HCT116 (cell line): Measurements from ENCODE around the gene POU2F3. TPM values are rescaled to one million over a fixed set of nuclear protein-coding genes. Genes with fewer than 3 reads are reported as not detected.

Source experiments
- ATAC-seq: fragments of 200-7000 bp; cut with Tn5 transposase; 2 replicates; pipeline ENCODE4 v1.9.1; 2020; ENCODE audit warnings: mild to moderate bottlenecking, moderate library complexity
- BruUV-seq: library from RNA; stranded (reverse); fragments of 400-500 nt; replicated peaks from 2 replicates; lab custom pipeline; 2021; lab: Mats Ljungman, UMichigan
- CTCF ChIA-PET: fragments of 300-600 bp; sonication (Branson Sonifier 250); formaldehyde crosslinking; loops from one replicate; lab custom pipeline; 2021; ENCODE audit warnings: antibody characterized with exemption; lab: Charles Lee
- POLR2A ChIA-PET: fragments of 300-600, 350-600 bp; sonication (Branson Sonifier 250); formaldehyde crosslinking; loops from one replicate; lab custom pipeline; 2021; ENCODE audit warnings: antibody characterized with exemption; lab: Charles Lee
- RAD21 ChIA-PET, 2 experiments: fragments of 300-600 bp; sonication (Branson Sonifier 250); formaldehyde crosslinking; loops; one replicate each; lab custom pipeline; 2023; ENCODE audit warnings: low total read pairs in 2 of 2; ENCODE audit not compliant: uncharacterized antibody in 2 of 2, unreplicated experiment in 2 of 2, low non-redundant PET in 1 of 2; lab: Charles Lee
- DNase-seq: peaks from one replicate; pipeline ENCODE4 v3.0.0-alpha.2; 2010; ENCODE audit warnings: low read depth, low spot score
- H2AFZ ChIP-seq: fragments of 200-600 bp; shearing (Covaris generic), sonication (generic); 2 replicates; pipeline ENCODE4 v1.6.1; 2017; ENCODE audit warnings: low read depth, mixed run types, mixed read lengths, antibody characterized with exemption, low read length; ENCODE audit not compliant: poor library complexity, severe bottlenecking
- H3K27ac ChIP-seq: 2 replicates; pipeline ENCODE4 v1.5.1; 2012; ENCODE audit warnings: low read depth, low read length
- H3K27me3 ChIP-seq: fragments of 200-600 bp; sonication (generic); 2 replicates; pipeline ENCODE4 v1.6.1; 2016; ENCODE audit warnings: mixed run types, low read length, mixed read lengths; ENCODE audit not compliant: insufficient read depth
- H3K36me3 ChIP-seq, 2 experiments: fragments of 200-500 bp in 1 of 2; fragments of 200-600 bp in 1 of 2; sonication (Bioruptor generic) in 1 of 2; sonication (generic) in 1 of 2; 2 replicates each; pipeline versions ENCODE4 v1.5.1 to v1.6.1; 2014 to 2016; ENCODE audit warnings: low read length in 2 of 2, inconsistent platforms in 1 of 2, mixed read lengths in 1 of 2, mixed run types in 1 of 2; ENCODE audit not compliant: insufficient read depth in 2 of 2, control insufficient read depth in 1 of 2
- H3K4me1 ChIP-seq, 2 experiments: fragments of 200-600 bp in 1 of 2; sonication (generic) in 1 of 2; 2 replicates each; pipeline versions ENCODE4 v1.5.1 to v1.6.1; 2012 to 2017; ENCODE audit warnings: low read length in 2 of 2, inconsistent platforms in 1 of 2, mild to moderate bottlenecking in 1 of 2, mixed read lengths in 1 of 2, mixed run types in 1 of 2, moderate library complexity in 1 of 2; ENCODE audit not compliant: insufficient read depth in 2 of 2, control insufficient read depth in 1 of 2
- H3K4me2 ChIP-seq: fragments of 200-600 bp; sonication (generic); 2 replicates; pipeline ENCODE4 v1.6.1; 2017; ENCODE audit warnings: mixed run types, low read length, mixed read lengths
- H3K4me3 ChIP-seq, 2 experiments: fragments of 200-600 bp in 1 of 2; sonication (generic) in 1 of 2; replicated peaks in 1 of 2; 2 replicates each; pipeline ENCODE4 v1.5.1; 2011 to 2016; ENCODE audit warnings: low read length in 2 of 2, control low read depth in 1 of 2, low read depth in 1 of 2, mild to moderate bottlenecking in 1 of 2, mixed read lengths in 1 of 2, mixed run types in 1 of 2
- H3K79me2 ChIP-seq: fragments of 200-600 bp; sonication (generic); 2 replicates; pipeline ENCODE4 v1.6.1; 2017; ENCODE audit warnings: mild to moderate bottlenecking, mixed run types, low read length, moderate library complexity, mixed read lengths; ENCODE audit not compliant: insufficient read depth
- H3K9ac ChIP-seq: fragments of 200-600 bp; sonication (generic); 2 replicates; pipeline ENCODE4 v1.6.1; 2016; ENCODE audit warnings: low read length, mixed read lengths
- H3K9me2 ChIP-seq: fragments of 200-600 bp; sonication (generic), shearing (Covaris generic); 2 replicates; pipeline ENCODE4 v1.6.1; 2017; ENCODE audit warnings: mixed run types, mild to moderate bottlenecking, moderate library complexity; ENCODE audit not compliant: insufficient read depth
- H3K9me3 ChIP-seq, 2 experiments: fragments of 200-500 bp in 1 of 2; fragments of 200-600 bp in 1 of 2; sonication (Bioruptor generic) in 1 of 2; sonication (generic) in 1 of 2; 2 replicates each; pipeline ENCODE4 v1.6.1; 2014 to 2017; ENCODE audit warnings: low read length in 2 of 2, mixed read lengths in 2 of 2, inconsistent platforms in 1 of 2, low read depth in 1 of 2, mild to moderate bottlenecking in 1 of 2, mixed run types in 1 of 2, moderate library complexity in 1 of 2; ENCODE audit not compliant: control insufficient read depth in 1 of 2, insufficient read depth in 1 of 2
- H4K20me1 ChIP-seq: fragments of 200-600 bp; sonication (generic), shearing (Covaris generic); 2 replicates; pipeline ENCODE4 v1.6.1; 2017; ENCODE audit warnings: mixed run types, mild to moderate bottlenecking, moderate library complexity; ENCODE audit not compliant: insufficient read depth
- CEBPB ChIP-seq: IDR thresholded peaks from 2 replicates; pipeline ENCODE4 v1.6.1; 2012; ENCODE audit warnings: low read depth
- POLR2A ChIP-seq: IDR thresholded peaks from 2 replicates; pipeline ENCODE4 v1.7.0; 2011; ENCODE audit warnings: borderline replicate concordance; ENCODE audit not compliant: insufficient read depth, insufficient read length; ENCODE audit errors: extremely low read depth
- REST ChIP-seq: IDR thresholded peaks from 2 replicates; pipeline ENCODE4 v1.6.1; 2012; ENCODE audit warnings: low read depth
- SIN3A ChIP-seq: IDR thresholded peaks from 2 replicates; pipeline ENCODE4 v1.6.1; 2012; ENCODE audit warnings: low read depth
- SP1 ChIP-seq: IDR thresholded peaks from 2 replicates; pipeline ENCODE4 v1.6.1; 2012; ENCODE audit warnings: low read depth
- ZBTB33 ChIP-seq: IDR thresholded peaks from 2 replicates; pipeline ENCODE4 v1.6.1; 2011; ENCODE audit warnings: mild to moderate bottlenecking, low read length, moderate library complexity; ENCODE audit not compliant: insufficient replicate concordance; ENCODE audit errors: extremely low read depth
- intact Hi-C: fragments of 100-400 bp; cut with micrococcal nuclease; formaldehyde crosslinking; loops from 2 replicates; pipeline ENCODE4 v1.10.0; 2022
- total RNA-seq: library from RNA; stranded (reverse); gene quantifications from one replicate; pipeline ENCODE4 v1.2.1, GENCODE V29; 2021; ENCODE audit not compliant: unreplicated experiment

POU2F3 gene
- total RNA-seq, 1 experiment from 2014 or later, result 0.15 TPM

- ChIA-PET RAD21 (no interaction called here), CTCF (interaction anchor here (3.6 kb wide), 1 partner anchor 15 kb away, joined by 18 read pairs; no protein-coding TSS in a partner anchor), POLR2A (interaction anchor here (0.7 kb wide), 2 partner anchors 643 to 932 kb away, joined by 3 to 4 read pairs; no protein-coding TSS in a partner anchor)
- Histone ChIP-seq H3K4me3 (no peak overlapping the region), H2AFZ (no peak overlapping the region), H3K27me3 (peaks cover 25% of the 10 kb centered on the region; the same call in 1 of the 2 replicates), H3K4me1 (no peaks in the 10 kb centered on the region), H3K9me2 (no peaks in the 10 kb centered on the region), H3K9ac (no peak overlapping the region), H3K36me3 (no peaks in the 10 kb centered on the region), H3K9me3 (no peaks in the 10 kb centered on the region), H4K20me1 (no peaks in the 10 kb centered on the region), H3K27ac (no peak overlapping the region), H3K79me2 (no peaks in the 10 kb centered on the region), H3K4me2 (no peak overlapping the region)
- DNase-seq (no peak), ATAC-seq (no peak)
- BruUV-seq, result no TSS peak
- TF ChIP-seq POLR2A, result no peak
- no peak for TF ChIP-seq SIN3A
- TF ChIP-seq SP1, result no peak
- TF ChIP-seq REST, result no peak
- TF ChIP-seq CEBPB, result no peak
- TF ChIP-seq ZBTB33, result no peak
- intact Hi-C loops, result no loop called here
These were observed 48.1 kb downstream of the POU2F3 start for GRCh38 chr11:120288021-120288420.
